ENCODE measurements around the gene LRRC73.

DNA sequence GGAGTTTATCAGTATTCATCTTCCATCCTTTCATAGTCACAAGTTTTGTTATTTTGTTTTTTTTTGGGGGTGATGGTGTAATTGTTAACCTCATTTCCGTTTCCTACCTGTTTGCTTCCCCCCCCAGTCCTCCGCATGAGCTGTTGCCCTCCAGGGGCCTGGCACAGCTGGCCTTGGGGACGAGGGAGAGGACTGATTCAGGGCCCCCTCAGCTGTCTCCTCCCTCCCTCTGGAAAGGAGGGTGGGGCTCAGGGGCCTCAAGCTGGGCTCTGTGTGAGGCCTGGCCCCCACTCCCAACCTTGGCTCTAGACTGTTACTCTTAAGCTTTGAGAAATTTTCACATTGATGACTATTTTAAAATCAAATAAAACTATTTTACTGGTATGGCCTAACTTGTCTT lies 4.0 kb downstream of the LRRC73 start:
- TF ChIP-seq, protein P1, sequence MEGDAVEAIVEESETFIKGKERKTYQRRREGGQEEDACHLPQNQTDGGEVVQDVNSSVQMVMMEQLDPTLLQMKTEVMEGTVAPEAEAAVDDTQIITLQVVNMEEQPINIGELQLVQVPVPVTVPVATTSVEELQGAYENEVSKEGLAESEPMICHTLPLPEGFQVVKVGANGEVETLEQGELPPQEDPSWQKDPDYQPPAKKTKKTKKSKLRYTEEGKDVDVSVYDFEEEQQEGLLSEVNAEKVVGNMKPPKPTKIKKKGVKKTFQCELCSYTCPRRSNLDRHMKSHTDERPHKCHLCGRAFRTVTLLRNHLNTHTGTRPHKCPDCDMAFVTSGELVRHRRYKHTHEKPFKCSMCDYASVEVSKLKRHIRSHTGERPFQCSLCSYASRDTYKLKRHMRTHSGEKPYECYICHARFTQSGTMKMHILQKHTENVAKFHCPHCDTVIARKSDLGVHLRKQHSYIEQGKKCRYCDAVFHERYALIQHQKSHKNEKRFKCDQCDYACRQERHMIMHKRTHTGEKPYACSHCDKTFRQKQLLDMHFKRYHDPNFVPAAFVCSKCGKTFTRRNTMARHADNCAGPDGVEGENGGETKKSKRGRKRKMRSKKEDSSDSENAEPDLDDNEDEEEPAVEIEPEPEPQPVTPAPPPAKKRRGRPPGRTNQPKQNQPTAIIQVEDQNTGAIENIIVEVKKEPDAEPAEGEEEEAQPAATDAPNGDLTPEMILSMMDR (IDR thresholded peaks at IDR 0.05; ENCODE audit: low read depth, low read length, missing input control), result no peak
- TF ChIP-seq JUND (IDR thresholded peaks at IDR 0.05), result no peak

Data from liver (tissue), 3 donors.